ENCODE measurements around the gene SEC61B.

Gene SEC61B

GRCh38 chr9:99221621-99222415 is at the start of gene SEC61B, which contains the start of gene ALG2:
TSS of gene SEC61B (plus strand) at chr9:99222282. CDS start at chr9:99222364, 82 bp downstream.
TSS of gene ALG2 (minus strand) at chr9:99221942. CDS start at chr9:99221894, 48 bp downstream.
- peak; percentile 86 for DNase-seq

GRCh38 chr9:99173570-99174504 is 48.2 kb upstream of the SEC61B start:
- no peak for DNase-seq

GRCh38 chr9:99176527-99177013 is 45.5 kb upstream of the SEC61B start:
- DNase-seq, result no peak

GRCh38 chr9:99177576-99178366 is 44.3 kb upstream of the SEC61B start:
- DNase-seq, result no peak

GRCh38 chr9:99178912-99179872 is 42.9 kb upstream of the SEC61B start:
- no peak for DNase-seq

- no peak for DNase-seq
Observed at GRCh38 chr9:99180199-99180598, 41.9 kb upstream of the SEC61B start.

- DNase-seq, result no peak
Observed at GRCh38 chr9:99180662-99181061, 41.4 kb upstream of the SEC61B start.

- no peak for DNase-seq
Observed at GRCh38 chr9:99181206-99181605, 40.9 kb upstream of the SEC61B start.

GRCh38 chr9:99181621-99182020 is 40.5 kb upstream of the SEC61B start:
- no peak for DNase-seq

- DNase-seq, result no peak
Observed at GRCh38 chr9:99182356-99182755, 39.7 kb upstream of the SEC61B start.

- DNase-seq, result no peak
Observed at GRCh38 chr9:99183616-99184015, 38.5 kb upstream of the SEC61B start.

- DNase-seq, result no peak
Observed at GRCh38 chr9:99184110-99184474, 38.0 kb upstream of the SEC61B start.

- DNase-seq, result peak; percentile 48
Observed at GRCh38 chr9:99184475-99185347, 37.4 kb upstream of the SEC61B start.

- DNase-seq, result no peak
Observed at GRCh38 chr9:99185348-99185632, 36.8 kb upstream of the SEC61B start.

GRCh38 chr9:99185934-99186333 is 36.1 kb upstream of the SEC61B start:
- no peak for DNase-seq

GRCh38 chr9:99187311-99187710 is 34.8 kb upstream of the SEC61B start:
- DNase-seq, result no peak

GRCh38 chr9:99189186-99189585 is 32.9 kb upstream of the SEC61B start:
- DNase-seq, result no peak

GRCh38 chr9:99189887-99190596 is 32.0 kb upstream of the SEC61B start:
- no peak for DNase-seq

- DNase-seq, result no peak
Observed at GRCh38 chr9:99190597-99191283, 31.3 kb upstream of the SEC61B start.

All from activated effector memory CD4-positive, alpha-beta T cell treated with Interleukin-2 at 50 U/mL for 16 hours (primary cell).